Stimulated activated CD8-positive, alpha-beta memory T cell treated with anti-CD3 and anti-CD28 coated beads, Interleukin-12 subunit alpha, Interleukin-12 subunit beta, amount 100 ng/mL, for 4 hours (primary cell): ENCODE data around the gene PDE6A.

ENCODE experiments used
- DNase-seq: peaks from one replicate; pipeline ENCODE4 v3.0.0-alpha.2; 2020; ENCODE audit warnings: low read depth

Gene PDE6A

GRCh38 chr5:149944666-149945065 lies at the start of gene PDE6A:
PDE6A (minus strand) TSS chr5:149944793; CDS start chr5:149944673, 120 bp downstream.
- no peak for DNase-seq

GRCh38 chr5:149993471-149993870 lies 48.9 kb upstream of the PDE6A start:
- DNase-seq: no peak

GRCh38 chr5:149990518-149991376 lies 46.2 kb upstream of the PDE6A start:
- DNase-seq: peak; percentile 37

GRCh38 chr5:149988126-149988525 lies 43.5 kb upstream of the PDE6A start:
- no peak for DNase-seq

GRCh38 chr5:149982505-149982904 lies 37.9 kb upstream of the PDE6A start:
- no peak for DNase-seq

- DNase-seq: no peak
These were observed 36.6 kb upstream of the PDE6A start for GRCh38 chr5:149981206-149981605.

- DNase-seq: no peak
These were observed 35.3 kb upstream of the PDE6A start for GRCh38 chr5:149979896-149980295.

GRCh38 chr5:149975409-149975808 lies 30.8 kb upstream of the PDE6A start:
- DNase-seq: no peak

GRCh38 chr5:149969181-149969930 lies 24.8 kb upstream of the PDE6A start:
- DNase-seq: no peak

GRCh38 chr5:149966946-149967345 lies 22.4 kb upstream of the PDE6A start:
- no peak for DNase-seq

GRCh38 chr5:149963729-149964128 lies 19.1 kb upstream of the PDE6A start:
- DNase-seq: no peak

GRCh38 chr5:149962601-149963300 lies 18.2 kb upstream of the PDE6A start:
- no peak for DNase-seq

GRCh38 chr5:149961957-149962409 lies 17.4 kb upstream of the PDE6A start:
- no peak for DNase-seq

GRCh38 chr5:149961186-149961685 lies 16.6 kb upstream of the PDE6A start:
- no peak for DNase-seq

- peak; percentile 87 for DNase-seq
These were observed 15.9 kb upstream of the PDE6A start, which contains the start of gene SLC26A2 for GRCh38 chr5:149960272-149961185. SLC26A2 (plus strand) TSS chr5:149960758; CDS start chr5:149977653, 16,895 bp downstream.

- DNase-seq: peak; percentile 17
These were observed 15.0 kb upstream of the PDE6A start for GRCh38 chr5:149959406-149960236.

GRCh38 chr5:149957855-149958254 lies 13.3 kb upstream of the PDE6A start:
- no peak for DNase-seq

GRCh38 chr5:149956685-149957084 lies 12.1 kb upstream of the PDE6A start:
- no peak for DNase-seq

GRCh38 chr5:149954798-149955197 lies 10.2 kb upstream of the PDE6A start:
- no peak for DNase-seq
